H1 (cell line): ENCODE data around the gene CH25H. TPM values are rescaled to one million over a fixed set of nuclear protein-coding genes. Genes with fewer than 3 reads are reported as not detected.

ENCODE experiments used
- CTCF ChIA-PET: fragments of 300-600 bp; sonication (Branson Sonifier 250); formaldehyde crosslinking; loops from one replicate; lab custom pipeline; 2021; ENCODE audit not compliant: partially characterized antibody; lab: Charles Lee
- POLR2A ChIA-PET: fragments of 300-600 bp; sonication (Branson Sonifier 250); formaldehyde crosslinking; loops from one replicate; lab custom pipeline; 2021; ENCODE audit warnings: inconsistent platforms; ENCODE audit not compliant: partially characterized antibody; lab: Charles Lee
- DNase-seq, 2 experiments: peaks; one replicate each; pipeline versions ENCODE4 v3.0.0 to v3.0.0-alpha.2; 2010 to 2022; ENCODE audit warnings: low spot score in 2 of 2, low read depth in 1 of 2, mixed read lengths in 1 of 2
- FAIRE-seq: peaks from 2 replicates; lab custom pipeline; 2011; peaks lifted over from hg19 to GRCh38; lab: Jason Lieb, UNC
- H2AFZ ChIP-seq: 2 replicates; pipeline ENCODE4 v1.8.1; 2012; ENCODE audit warnings: low read length, inconsistent platforms
- H2AK5ac ChIP-seq: 2 replicates; pipeline ENCODE4 v1.6.1; 2013; ENCODE audit warnings: low read depth, low read length
- H2BK120ac ChIP-seq: replicated peaks from 2 replicates; pipeline ENCODE3; 2013; ENCODE audit warnings: low read depth, low read length, inconsistent platforms
- H2BK12ac ChIP-seq: 2 replicates; pipeline ENCODE4 v1.6.1; 2013; ENCODE audit warnings: low read depth, low read length
- H2BK15ac ChIP-seq: 2 replicates; pipeline ENCODE4 v1.6.1; 2013; ENCODE audit warnings: low read length
- H2BK20ac ChIP-seq: 2 replicates; pipeline ENCODE4 v1.6.1; 2013; ENCODE audit warnings: low read length
- H2BK5ac ChIP-seq: 2 replicates; pipeline ENCODE4 v1.6.1; 2013; ENCODE audit warnings: low read depth, low read length
- H3K14ac ChIP-seq: 2 replicates; pipeline ENCODE4 v1.6.1; 2013; ENCODE audit warnings: inconsistent platforms; ENCODE audit not compliant: insufficient read length
- H3K18ac ChIP-seq: 2 replicates; pipeline ENCODE4 v1.6.1; 2013; ENCODE audit warnings: low read length; ENCODE audit errors: extremely low read depth
- H3K23ac ChIP-seq: 2 replicates; pipeline ENCODE4 v1.6.1; 2013; ENCODE audit warnings: inconsistent platforms; ENCODE audit not compliant: insufficient read length
- H3K23me2 ChIP-seq: 2 replicates; pipeline ENCODE4 v1.6.1; 2013; ENCODE audit warnings: low read depth, low read length
- H3K27ac ChIP-seq: 2 replicates; pipeline ENCODE4 v1.6.1; 2011; ENCODE audit warnings: low read depth, low read length, inconsistent platforms
- H3K27me3 ChIP-seq, 4 experiments: replicated peaks in 1 of 4; 1 replicate in 1 of 4; 2 replicates in 3 of 4; pipeline versions ENCODE4 v1.6.1 to v1.8.1; 2011 to 2013; ENCODE audit warnings: low read length in 3 of 4, mild to moderate bottlenecking in 3 of 4, inconsistent platforms in 2 of 4, mixed read lengths in 2 of 4, moderate library complexity in 1 of 4; ENCODE audit not compliant: control insufficient read depth in 3 of 4, insufficient read depth in 3 of 4; ENCODE audit errors: extremely low read depth in 1 of 4
- H3K36me3 ChIP-seq, 4 experiments: 2 replicates each; pipeline versions ENCODE4 v1.6.1 to v1.8.1; 2011 to 2013; ENCODE audit warnings: mild to moderate bottlenecking in 4 of 4, low read length in 3 of 4, moderate library complexity in 2 of 4, control low read depth in 1 of 4, inconsistent platforms in 1 of 4; ENCODE audit not compliant: insufficient read depth in 4 of 4, control insufficient read depth in 2 of 4
- H3K4ac ChIP-seq: replicated peaks from 2 replicates; pipeline ENCODE3; 2013; ENCODE audit warnings: low read length, low read depth, mixed read lengths, inconsistent platforms; ENCODE audit not compliant: insufficient read length
- H3K4me1 ChIP-seq, 4 experiments: replicated peaks in 1 of 4; 1 replicate in 1 of 4; 2 replicates in 3 of 4; pipeline versions ENCODE4 v1.6.1 to v1.8.1; 2011 to 2013; ENCODE audit warnings: low read length in 3 of 4, inconsistent platforms in 2 of 4, mixed read lengths in 1 of 4; ENCODE audit not compliant: insufficient read depth in 4 of 4, control insufficient read depth in 3 of 4
- H3K4me2 ChIP-seq, 2 experiments: 2 replicates each; pipeline versions ENCODE4 v1.6.1 to v1.8.1; 2011 to 2013; ENCODE audit warnings: low read depth in 2 of 2, low read length in 2 of 2, control low read depth in 1 of 2, inconsistent platforms in 1 of 2, mild to moderate bottlenecking in 1 of 2; ENCODE audit not compliant: insufficient read depth in 1 of 2
- H3K4me3 ChIP-seq, 4 experiments: fragments of 200-600, 300-600 bp in 1 of 4; sonication (generic), shearing (Covaris generic), sonication (Bioruptor Twin) in 1 of 4; 2 replicates each; pipeline versions ENCODE4 v1.5.1 to v1.8.1; 2011 to 2016; ENCODE audit warnings: low read length in 4 of 4, low read depth in 3 of 4, control low read depth in 2 of 4, inconsistent platforms in 2 of 4, mild to moderate bottlenecking in 2 of 4, mixed read lengths in 1 of 4, moderate library complexity in 1 of 4; ENCODE audit not compliant: insufficient read depth in 2 of 4; ENCODE audit errors: extremely low read depth in 1 of 4
- H3K56ac ChIP-seq: replicated peaks from 2 replicates; pipeline ENCODE3; 2013; ENCODE audit warnings: low read depth, mild to moderate bottlenecking, mixed read lengths, low read length, inconsistent platforms; ENCODE audit not compliant: insufficient read length
- H3K79me1 ChIP-seq: 2 replicates; pipeline ENCODE4 v1.6.1; 2013; ENCODE audit warnings: low read depth, low read length, control low read depth
- H3K79me2 ChIP-seq, 2 experiments: 2 replicates each; pipeline versions ENCODE4 v1.6.1 to v1.8.1; 2012 to 2013; ENCODE audit warnings: low read length in 2 of 2, mild to moderate bottlenecking in 2 of 2, inconsistent platforms in 1 of 2; ENCODE audit not compliant: insufficient read depth in 2 of 2, control insufficient read depth in 1 of 2
- H3K9ac ChIP-seq, 4 experiments: replicated peaks in 1 of 4; 1 replicate in 1 of 4; 2 replicates in 3 of 4; pipeline versions ENCODE4 v1.6.1 to v1.8.1; 2011 to 2013; ENCODE audit warnings: low read depth in 3 of 4, low read length in 3 of 4, control low read depth in 2 of 4, mild to moderate bottlenecking in 2 of 4, moderate library complexity in 2 of 4, inconsistent platforms in 1 of 4; ENCODE audit errors: extremely low read depth in 1 of 4
- H3K9me3 ChIP-seq, 2 experiments: 2 replicates each; pipeline versions ENCODE4 v1.6.1 to v1.8.1; 2012 to 2013; ENCODE audit warnings: mild to moderate bottlenecking in 2 of 2, moderate library complexity in 2 of 2, control low read depth in 1 of 2, inconsistent platforms in 1 of 2, low read depth in 1 of 2, low read length in 1 of 2, mixed read lengths in 1 of 2; ENCODE audit not compliant: insufficient read depth in 2 of 2
- H4K20me1 ChIP-seq, 2 experiments: replicated peaks in 1 of 2; 2 replicates each; pipeline versions ENCODE3 to v1.8.1; 2011 to 2013; ENCODE audit warnings: inconsistent platforms in 2 of 2, low read length in 2 of 2, mild to moderate bottlenecking in 1 of 2; ENCODE audit not compliant: insufficient read depth in 2 of 2, control insufficient read depth in 1 of 2
- H4K5ac ChIP-seq: 2 replicates; pipeline ENCODE4 v1.6.1; 2013; ENCODE audit warnings: low read length, low read depth, mixed read lengths, inconsistent platforms; ENCODE audit not compliant: insufficient read length
- H4K8ac ChIP-seq: 2 replicates; pipeline ENCODE4 v1.8.0; 2013; ENCODE audit warnings: mild to moderate bottlenecking, moderate library complexity, low read length, inconsistent platforms; ENCODE audit not compliant: insufficient read depth; ENCODE audit errors: extremely low read depth
- H4K91ac ChIP-seq: replicated peaks from 2 replicates; pipeline ENCODE3; 2013; ENCODE audit warnings: low read length, mixed read lengths, inconsistent platforms; ENCODE audit not compliant: insufficient read length
- EGR1 ChIP-seq: IDR thresholded peaks from 2 replicates; pipeline ENCODE4 v1.6.1; 2011; ENCODE audit warnings: low read depth, low read length, borderline replicate concordance
- GABPA ChIP-seq: IDR thresholded peaks from 2 replicates; pipeline ENCODE4 v1.6.1; 2011; ENCODE audit warnings: mild to moderate bottlenecking, low read length, moderate library complexity, borderline replicate concordance; ENCODE audit not compliant: insufficient read depth
- WGBS, 2 experiments: shearing (Covaris generic) in 1 of 2; methylation state at CpG; one replicate each; pipeline versions ENCODE4 v1.1.6 to v1.1.7; 2013 to 2015; ENCODE audit warnings: low lambda C conversion rate in 2 of 2, mixed read lengths in 2 of 2, inconsistent platforms in 1 of 2, low coverage in 1 of 2, missing lambda C conversion rate in 1 of 2; ENCODE audit not compliant: insufficient replicate concordance in 2 of 2, insufficient coverage in 1 of 2, insufficient read length in 1 of 2; ENCODE audit errors: extremely low coverage in 1 of 2, missing lambda C conversion rate in 1 of 2; 5-methylcytosine and 5-hydroxymethylcytosine counted together
- polyA plus RNA-seq, 7 experiments: library from polyadenylated mRNA; depleted of rRNA in 3 of 7; stranded (reverse) in 5 of 7; unstranded in 2 of 7; fragments of >200 nt in 5 of 7; fragments of 200-250 nt in 2 of 7; gene quantifications; 1 replicate in 5 of 7; 2 replicates in 1 of 7; 4 replicates in 1 of 7; pipeline versions ENCODE4 v1.2.1 to v1.2.3, GENCODE V29; 2011 to 2013; ENCODE audit warnings: missing spikeins in 2 of 7, mixed read lengths in 2 of 7
- total RNA-seq: library from RNA; stranded (reverse); fragmentation: NEBNext Ultra II Directional; extraction: Animal tissue kit (Norgen Biotek cat#: 25700); gene quantifications from 2 replicates; pipeline ENCODE4 v1.2.1, GENCODE V29; 2021

CH25H gene
- total and polyA plus RNA-seq, 2 of the 8 experiments (the other 6 are each of a cell fraction or from before 2014, with no cell fraction given): 0.56 to 1.3 TPM

DNA sequence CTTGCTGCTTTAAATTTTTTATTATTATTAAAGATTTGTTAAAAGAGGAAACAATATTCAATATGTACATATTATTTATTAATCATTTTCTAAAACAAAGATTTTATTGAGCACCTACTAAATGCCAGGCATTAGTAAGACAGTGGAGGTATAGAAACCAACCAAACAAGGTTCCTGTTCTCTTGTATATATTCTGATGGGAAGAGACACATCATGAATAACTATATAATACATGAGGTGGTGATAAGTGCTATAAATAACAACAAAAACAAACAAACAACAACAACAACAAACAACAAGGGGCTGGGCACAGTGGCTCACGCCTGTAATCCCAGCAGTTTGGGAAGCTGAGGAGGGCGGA, 45.1 kb upstream of the CH25H start:
- ChIA-PET POLR2A (interaction anchor here (0.6 to 1.3 kb wide), 4 partner anchors 11 to 1055 kb away, joined by 3 to 4 read pairs (median 3); no protein-coding TSS in a partner anchor), CTCF (interaction anchor here (0.7 to 3.1 kb wide), 7 partner anchors 9 to 180 kb away, joined by 3 to 11 read pairs (median 4); no protein-coding TSS in a partner anchor)
- no peak overlapping the region for H2BK15ac ChIP-seq
- no peak overlapping the region for H3K23ac ChIP-seq
- no peak overlapping the region for H3K27ac ChIP-seq
- no peak overlapping the region for H2BK12ac ChIP-seq
- H2BK120ac ChIP-seq: no peak overlapping the region
- no peaks in the 10 kb centered on the region for H3K36me3 ChIP-seq
- H2AFZ ChIP-seq: no peak overlapping the region
- H3K4me3 ChIP-seq: no peak overlapping the region
- no peak for FAIRE-seq
- peaks cover 9 to 16% of the 10 kb centered on the region in 2 experiments for H3K9me3 ChIP-seq
- H4K8ac ChIP-seq: no peak overlapping the region
- no peaks in the 10 kb centered on the region; a peak in 1 of 7 replicates for H3K27me3 ChIP-seq
- no peak overlapping the region for H4K91ac ChIP-seq
- 98% methylated on average over 2 of the region's 2 CpGs; no CpG with 5 or more reads in 1 of the 2 experiments for WGBS, 2 experiments
- no peaks in the 10 kb centered on the region for H4K20me1 ChIP-seq
- no peaks in the 10 kb centered on the region for H3K79me2 ChIP-seq
- no peak overlapping the region for H2AK5ac ChIP-seq
- H3K23me2 ChIP-seq: peaks cover 5% of the 10 kb centered on the region; the same call in 1 of the 2 replicates
- H3K18ac ChIP-seq: no peak overlapping the region
- no peak overlapping the region for H2BK5ac ChIP-seq
- H3K9ac ChIP-seq: no peak overlapping the region
- no peak overlapping the region; a peak in 1 of 4 replicates for H3K4me2 ChIP-seq
- no peak overlapping the region for H3K14ac ChIP-seq
- TF ChIP-seq GABPA (no peak), EGR1 (no peak)
- TF ChIP-seq, all 59 proteins: peak for 0
- Histone ChIP-seq H2BK20ac (no peak overlapping the region), H3K79me1 (no peaks in the 10 kb centered on the region; the same call in 1 of the 2 replicates), H4K5ac (no peak overlapping the region), H3K56ac (no peak overlapping the region), H3K4me1 (peaks cover 0 to 6% (median 1%) of the 10 kb centered on the region in 4 experiments; a peak in 4 of 7 replicates), H3K4ac (no peak overlapping the region)
- no peak for DNase-seq
